Measurements from ENCODE around the gene DMD.

The DMD gene

GRCh38 chrX:31243804-31244203 lies 1967.5 kb downstream of the DMD start:
- no peaks in the 10 kb centered on the region for H3K9me3 ChIP-seq
- H3K36me3 ChIP-seq, result no peaks in the 10 kb centered on the region
- no peak for TF ChIP-seq CTCF (IDR thresholded peaks at IDR 0.05; ENCODE audit: low read depth, low read length)
- no peak overlapping the region for H3K4me3 ChIP-seq (ENCODE audit: low read depth, low read length)
- DNase-seq, result no peak
- no peaks in the 10 kb centered on the region for H3K27me3 ChIP-seq
- no peaks in the 10 kb centered on the region for H3K4me1 ChIP-seq

DNA sequence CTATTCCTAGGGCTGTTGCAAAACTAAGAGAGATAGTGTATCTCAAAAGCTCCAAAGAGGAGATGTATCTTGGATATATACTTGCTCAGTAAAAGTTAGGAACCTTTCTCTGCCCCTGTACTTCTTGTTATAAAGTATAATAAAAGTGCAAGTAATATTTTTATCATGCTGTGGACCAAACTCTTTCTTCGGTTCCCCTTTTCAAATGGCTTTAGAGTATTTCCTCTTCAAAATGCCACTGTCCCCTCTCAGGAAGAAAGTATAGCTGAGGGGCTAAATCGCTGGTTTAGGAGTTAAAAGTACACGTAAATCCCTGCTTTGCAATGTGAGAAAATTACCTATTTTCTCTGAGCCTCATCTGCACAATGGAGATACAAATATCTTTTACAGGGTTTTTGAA lies 1970.4 kb downstream of the DMD start:
- TF ChIP-seq CTCF (IDR thresholded peaks at IDR 0.05; ENCODE audit: low read depth, low read length), result no peak
- Histone ChIP-seq H3K4me3 (ENCODE audit: low read depth, low read length) (no peak overlapping the region), H3K9me3 (no peaks in the 10 kb centered on the region), H3K27me3 (no peaks in the 10 kb centered on the region), H3K4me1 (no peaks in the 10 kb centered on the region), H3K36me3 (no peaks in the 10 kb centered on the region)
- DNase-seq, result no peak

- Histone ChIP-seq H3K36me3 (no peaks in the 10 kb centered on the region), H3K4me1 (no peaks in the 10 kb centered on the region), H3K9me3 (no peaks in the 10 kb centered on the region), H3K27me3 (no peaks in the 10 kb centered on the region), H3K4me3 (ENCODE audit: low read depth, low read length) (no peak overlapping the region)
- no peak for TF ChIP-seq CTCF (IDR thresholded peaks at IDR 0.05; ENCODE audit: low read depth, low read length)
- no peak for DNase-seq
Observed at GRCh38 chrX:31237189-31237588, 1974.2 kb downstream of the DMD start.

GRCh38 chrX:31236231-31236630 lies 1975.1 kb downstream of the DMD start:
- TF ChIP-seq CTCF (IDR thresholded peaks at IDR 0.05; ENCODE audit: low read depth, low read length), result no peak
- Histone ChIP-seq H3K36me3 (no peaks in the 10 kb centered on the region), H3K9me3 (no peaks in the 10 kb centered on the region), H3K4me1 (no peaks in the 10 kb centered on the region), H3K27me3 (no peaks in the 10 kb centered on the region), H3K4me3 (ENCODE audit: low read depth, low read length) (no peak overlapping the region)
- DNase-seq, result no peak

- Histone ChIP-seq H3K4me3 (ENCODE audit: low read depth, low read length) (no peak overlapping the region), H3K9me3 (no peaks in the 10 kb centered on the region), H3K36me3 (no peaks in the 10 kb centered on the region), H3K4me1 (no peaks in the 10 kb centered on the region), H3K27me3 (no peaks in the 10 kb centered on the region)
- no peak for DNase-seq
- TF ChIP-seq CTCF (IDR thresholded peaks at IDR 0.05; ENCODE audit: low read depth, low read length), result no peak
Observed at GRCh38 chrX:31233941-31234496, 1977.3 kb downstream of the DMD start.

DNA sequence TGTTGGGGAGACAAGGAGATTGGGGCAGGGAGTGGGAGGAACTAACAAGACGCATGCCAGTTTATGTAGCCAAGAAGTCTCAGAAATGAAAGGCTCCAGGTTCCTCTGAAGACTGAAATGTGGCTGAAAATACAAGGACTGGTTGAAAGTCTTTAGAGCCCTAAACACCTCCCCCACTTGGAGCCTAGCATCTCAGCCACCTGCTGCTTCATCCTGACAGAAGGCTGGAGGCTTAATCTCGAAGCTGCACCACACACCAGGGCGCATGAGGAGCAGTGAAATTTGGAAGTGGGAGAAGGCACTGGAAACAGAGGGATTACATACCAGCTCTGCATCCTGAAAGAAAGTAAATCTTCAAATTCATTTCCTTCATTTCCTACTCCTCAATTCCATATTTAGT lies 1978.8 kb downstream of the DMD start:
- Histone ChIP-seq H3K4me1 (no peaks in the 10 kb centered on the region), H3K36me3 (no peaks in the 10 kb centered on the region), H3K27me3 (no peaks in the 10 kb centered on the region), H3K4me3 (ENCODE audit: low read depth, low read length) (no peak overlapping the region), H3K9me3 (no peaks in the 10 kb centered on the region)
- TF ChIP-seq CTCF (IDR thresholded peaks at IDR 0.05; ENCODE audit: low read depth, low read length), result no peak
- no peak for DNase-seq

All from BE2C (cell line).